ENCODE results near the gene AXIN1.

Gene AXIN1

GRCh38 chr16:290681-291405 lies 61.7 kb downstream of the AXIN1 start:
- WGBS = 96% methylated on average over 50 of the region's 50 CpGs
- H3K4me1 ChIP-seq (ENCODE audit: insufficient read depth, low read length) = no peaks in the 10 kb centered on the region
- peaks cover 68% of the 10 kb centered on the region for H3K36me3 ChIP-seq (ENCODE audit: insufficient read depth, low read length)
- no peak overlapping the region for H3K9ac ChIP-seq (ENCODE audit: low read depth, low read length)
- no peaks in the 10 kb centered on the region for H3K27me3 ChIP-seq (ENCODE audit: insufficient read depth, low read length)
- no peaks in the 10 kb centered on the region for H3K9me3 ChIP-seq (ENCODE audit: insufficient read depth, low read depth, low read length)
- H3K27ac ChIP-seq (ENCODE audit: low read depth, low read length) = no peak overlapping the region
- no peak overlapping the region for H3K4me3 ChIP-seq (ENCODE audit: low read length)

DNA sequence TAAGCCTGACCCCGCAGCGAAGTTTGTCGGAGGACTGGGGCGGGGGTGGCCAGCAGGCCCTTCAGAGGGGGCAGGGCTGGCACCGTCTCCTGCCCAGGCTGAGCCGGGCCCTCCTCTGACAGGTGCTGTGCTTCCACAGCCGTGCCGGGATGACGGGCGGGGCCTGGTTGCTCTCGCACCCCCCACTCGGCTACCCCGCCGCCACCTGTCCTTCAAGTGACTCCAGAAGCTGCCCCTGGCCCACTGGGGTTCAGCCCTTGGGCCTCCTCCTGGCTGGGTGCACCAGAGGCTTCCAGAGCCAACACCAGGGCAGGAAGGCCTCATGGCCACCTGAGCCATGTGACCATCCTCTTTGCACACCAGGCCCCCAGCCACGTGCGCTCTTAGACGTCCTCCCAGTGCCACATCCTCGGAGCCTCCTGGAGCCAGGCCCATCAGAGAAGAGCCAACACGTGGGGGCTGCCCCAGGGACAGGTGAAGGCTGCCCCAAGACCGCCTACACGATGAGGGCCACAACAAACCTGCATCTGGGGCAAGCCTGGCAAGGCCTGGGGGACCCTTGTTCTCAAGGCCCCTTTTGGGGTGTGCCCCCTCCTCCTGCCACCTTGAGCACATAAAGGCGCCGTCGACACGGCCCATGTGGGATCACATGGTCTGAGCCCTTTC lies 62.4 kb downstream of the AXIN1 start:
- Histone ChIP-seq H3K9ac (ENCODE audit: low read depth, low read length) (no peak overlapping the region), H3K27me3 (ENCODE audit: insufficient read depth, low read length) (no peaks in the 10 kb centered on the region), H3K27ac (ENCODE audit: low read depth, low read length) (no peak overlapping the region), H3K4me1 (ENCODE audit: insufficient read depth, low read length) (no peaks in the 10 kb centered on the region), H3K4me3 (ENCODE audit: low read length) (no peak overlapping the region), H3K9me3 (ENCODE audit: insufficient read depth, low read depth, low read length) (no peaks in the 10 kb centered on the region), H3K36me3 (ENCODE audit: insufficient read depth, low read length) (peaks cover 68% of the 10 kb centered on the region)
- WGBS = 94% methylated on average over 25 of the region's 25 CpGs

GRCh38 chr16:289395-289997 lies 63.0 kb downstream of the AXIN1 start:
- Histone ChIP-seq H3K4me3 (ENCODE audit: low read length) (no peak overlapping the region), H3K27me3 (ENCODE audit: insufficient read depth, low read length) (no peaks in the 10 kb centered on the region), H3K36me3 (ENCODE audit: insufficient read depth, low read length) (peaks cover 68% of the 10 kb centered on the region), H3K27ac (ENCODE audit: low read depth, low read length) (no peak overlapping the region), H3K4me1 (ENCODE audit: insufficient read depth, low read length) (no peaks in the 10 kb centered on the region), H3K9ac (ENCODE audit: low read depth, low read length) (no peak overlapping the region), H3K9me3 (ENCODE audit: insufficient read depth, low read depth, low read length) (no peaks in the 10 kb centered on the region)
- WGBS = 95% methylated on average over 22 of the region's 22 CpGs

DNA sequence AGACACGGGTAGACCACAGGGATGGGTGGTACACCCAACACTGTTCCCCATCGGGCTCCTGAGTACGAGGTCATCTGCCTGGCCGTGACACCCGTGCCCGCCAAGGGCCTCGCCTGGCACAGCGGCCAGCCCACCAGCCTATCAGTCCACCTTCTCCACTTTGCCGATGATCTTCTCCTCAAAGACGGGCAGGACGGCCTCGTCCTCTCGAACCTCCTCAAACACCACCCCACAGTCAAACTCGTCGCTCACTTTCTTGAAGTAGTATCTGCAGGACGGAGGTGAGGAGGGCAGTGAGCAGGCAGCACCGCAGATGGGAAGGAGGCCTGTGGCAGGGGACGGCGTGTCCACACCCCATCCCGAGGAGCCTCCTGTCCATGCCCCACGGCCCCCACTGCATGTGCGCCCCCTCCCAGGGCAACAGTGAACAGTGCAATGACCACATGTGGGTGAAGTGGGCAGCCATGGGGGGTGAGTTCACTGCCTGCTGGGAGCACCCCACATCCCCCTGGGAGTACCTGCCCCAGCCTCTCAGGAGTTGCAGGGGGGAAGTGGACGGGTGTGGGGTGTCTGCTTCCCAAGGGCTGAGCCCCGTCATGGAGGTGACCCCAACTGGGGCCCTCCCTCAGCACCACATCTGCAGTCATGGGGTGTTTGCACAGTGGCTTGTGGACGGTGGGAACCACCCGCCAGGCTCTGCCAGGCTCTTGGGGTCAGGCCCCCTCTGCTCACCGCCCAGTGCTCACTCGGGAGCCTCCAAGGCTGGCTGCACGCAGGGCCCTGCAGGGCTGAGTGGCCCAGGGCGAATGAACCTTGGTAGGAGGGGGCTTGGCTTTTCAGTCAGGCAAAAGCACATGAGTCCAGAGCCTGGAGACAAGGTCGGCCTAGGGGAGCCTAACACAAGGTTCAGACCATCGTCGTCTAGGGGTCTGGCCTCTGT lies 64.3 kb downstream of the AXIN1 start:
- Histone ChIP-seq H3K4me3 (ENCODE audit: low read length) (no peak overlapping the region), H3K4me1 (ENCODE audit: insufficient read depth, low read length) (no peaks in the 10 kb centered on the region), H3K9ac (ENCODE audit: low read depth, low read length) (no peak overlapping the region), H3K9me3 (ENCODE audit: insufficient read depth, low read depth, low read length) (no peaks in the 10 kb centered on the region), H3K27me3 (ENCODE audit: insufficient read depth, low read length) (no peaks in the 10 kb centered on the region), H3K36me3 (ENCODE audit: insufficient read depth, low read length) (peaks cover 62% of the 10 kb centered on the region), H3K27ac (ENCODE audit: low read depth, low read length) (no peak overlapping the region)
- 96% methylated on average over 33 of the region's 33 CpGs for WGBS

GRCh38 chr16:287298-287811 lies 65.2 kb downstream of the AXIN1 start:
- Histone ChIP-seq H3K36me3 (ENCODE audit: insufficient read depth, low read length) (peaks cover 53% of the 10 kb centered on the region), H3K9ac (ENCODE audit: low read depth, low read length) (no peak overlapping the region), H3K9me3 (ENCODE audit: insufficient read depth, low read depth, low read length) (no peaks in the 10 kb centered on the region), H3K27me3 (ENCODE audit: insufficient read depth, low read length) (no peaks in the 10 kb centered on the region), H3K27ac (ENCODE audit: low read depth, low read length) (no peak overlapping the region), H3K4me1 (ENCODE audit: insufficient read depth, low read length) (no peaks in the 10 kb centered on the region), H3K4me3 (ENCODE audit: low read length) (no peak overlapping the region)
- 92% methylated on average over 16 of the region's 16 CpGs for WGBS

DNA sequence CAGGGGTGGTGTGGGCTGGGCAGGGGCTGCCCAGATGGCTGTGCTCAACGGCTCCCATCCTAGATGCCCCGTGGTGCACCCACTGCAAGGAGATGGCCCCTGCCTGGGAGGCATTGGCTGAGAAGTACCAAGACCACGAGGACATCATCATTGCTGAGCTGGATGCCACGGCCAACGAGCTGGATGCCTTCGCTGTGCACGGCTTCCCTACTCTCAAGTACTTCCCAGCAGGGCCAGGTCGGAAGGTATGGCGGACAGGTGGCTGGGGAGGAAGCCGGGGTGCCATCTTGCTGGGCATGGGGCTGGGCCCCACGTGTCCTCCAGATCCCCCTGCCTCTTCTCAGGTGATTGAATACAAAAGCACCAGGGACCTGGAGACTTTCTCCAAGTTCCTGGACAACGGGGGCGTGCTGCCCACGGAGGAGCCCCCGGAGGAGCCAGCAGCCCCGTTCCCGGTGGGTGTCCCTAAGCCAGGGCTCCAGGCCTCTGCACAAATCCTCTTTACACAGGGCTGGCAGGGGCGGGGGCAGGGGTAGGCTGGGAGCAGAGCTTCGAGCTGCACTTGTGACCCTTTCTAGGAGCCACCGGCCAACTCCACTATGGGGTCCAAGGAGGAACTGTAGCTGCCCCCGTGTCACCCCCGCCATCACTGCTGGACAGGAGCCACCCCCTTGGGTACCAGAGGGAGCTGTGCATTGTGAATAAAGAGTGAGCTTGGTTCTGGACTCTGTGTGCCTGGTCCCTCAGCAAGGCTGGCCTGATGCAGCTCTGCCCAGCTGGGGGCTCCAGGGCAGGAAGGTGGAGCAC lies 65.8 kb downstream of the AXIN1 start:
- WGBS = 95% methylated on average over 22 of the region's 22 CpGs
- Histone ChIP-seq H3K9ac (ENCODE audit: low read depth, low read length) (no peak overlapping the region), H3K27ac (ENCODE audit: low read depth, low read length) (no peak overlapping the region), H3K27me3 (ENCODE audit: insufficient read depth, low read length) (peaks cover 3% of the 10 kb centered on the region), H3K36me3 (ENCODE audit: insufficient read depth, low read length) (peaks cover 50% of the 10 kb centered on the region), H3K9me3 (ENCODE audit: insufficient read depth, low read depth, low read length) (no peaks in the 10 kb centered on the region), H3K4me1 (ENCODE audit: insufficient read depth, low read length) (no peaks in the 10 kb centered on the region), H3K4me3 (ENCODE audit: low read length) (no peak overlapping the region)

- WGBS = 94% methylated on average over 42 of the region's 48 CpGs
- peaks cover 15% of the 10 kb centered on the region for H3K27me3 ChIP-seq (ENCODE audit: insufficient read depth, low read length)
- H3K9me3 ChIP-seq (ENCODE audit: insufficient read depth, low read depth, low read length) = no peaks in the 10 kb centered on the region
- no peak overlapping the region for H3K4me3 ChIP-seq (ENCODE audit: low read length)
- no peak overlapping the region for H3K27ac ChIP-seq (ENCODE audit: low read depth, low read length)
- no peaks in the 10 kb centered on the region for H3K4me1 ChIP-seq (ENCODE audit: insufficient read depth, low read length)
- H3K36me3 ChIP-seq (ENCODE audit: insufficient read depth, low read length) = peaks cover 37% of the 10 kb centered on the region
- no peak overlapping the region for H3K9ac ChIP-seq (ENCODE audit: low read depth, low read length)
Observed at GRCh38 chr16:285146-286055, 67.1 kb downstream of the AXIN1 start.

- WGBS = 95% methylated on average over 52 of the region's 52 CpGs
- Histone ChIP-seq H3K4me1 (ENCODE audit: insufficient read depth, low read length) (no peaks in the 10 kb centered on the region), H3K9ac (ENCODE audit: low read depth, low read length) (no peak overlapping the region), H3K36me3 (ENCODE audit: insufficient read depth, low read length) (peaks cover 28% of the 10 kb centered on the region), H3K27ac (ENCODE audit: low read depth, low read length) (no peak overlapping the region), H3K9me3 (ENCODE audit: insufficient read depth, low read depth, low read length) (no peaks in the 10 kb centered on the region), H3K27me3 (ENCODE audit: insufficient read depth, low read length) (peaks cover 23% of the 10 kb centered on the region), H3K4me3 (ENCODE audit: low read length) (no peak overlapping the region)
Observed at GRCh38 chr16:284204-285120, 68.1 kb downstream of the AXIN1 start.
